NCI-H1417 treated with DMSO at 0.1 percent for 48 hours (cell line): ENCODE results near the gene FKBP8.
"Not testable (repeated sequence)": the region's sequence is repeated elsewhere in the genome, so short reads cannot be mapped to it uniquely, and the experiment has no call there.

ENCODE experiments used
- DNase-seq: peaks from one replicate; lab custom pipeline; 2025; lab: John Stamatoyannopoulos, UW

The FKBP8 gene

DNA sequence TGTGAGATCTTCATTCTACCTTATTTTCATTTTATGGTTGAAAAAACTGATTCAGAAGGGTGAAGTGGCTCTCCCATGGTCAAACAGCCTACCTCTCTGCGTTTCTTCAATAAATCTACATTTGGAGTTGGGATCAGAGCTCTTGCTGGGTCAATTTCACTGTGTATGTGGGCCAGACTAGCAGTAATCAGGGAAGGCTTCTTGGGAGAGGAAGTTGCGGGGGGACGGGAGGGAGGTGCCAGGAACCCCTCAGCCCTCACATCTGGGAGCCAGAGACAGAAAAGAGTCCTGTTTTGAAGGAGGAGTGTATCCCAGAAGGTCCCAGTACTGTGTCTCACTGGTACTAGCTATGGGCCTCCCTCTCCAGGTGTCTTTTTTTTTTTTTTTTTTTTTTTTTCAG, 15.2 kb upstream of the FKBP8 start:
- no peak for DNase-seq

DNA sequence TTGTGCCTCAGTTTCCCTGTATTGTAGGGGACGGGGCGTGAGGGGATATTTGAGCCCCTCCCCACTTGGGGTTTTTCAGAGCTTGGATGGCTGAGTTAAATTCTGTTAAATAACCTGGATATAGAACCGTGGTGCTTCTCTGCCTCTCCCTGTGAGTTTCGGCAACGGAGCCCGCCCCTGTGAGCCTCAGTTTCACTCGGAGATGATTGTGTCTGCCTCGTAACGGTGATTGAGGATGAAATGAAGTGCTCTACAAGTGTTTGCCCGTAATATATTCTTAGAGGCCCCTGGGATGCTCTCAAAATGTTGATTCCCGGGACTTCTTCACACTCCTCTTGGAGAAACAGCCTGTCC, 14.8 kb upstream of the FKBP8 start:
- no peak for DNase-seq

DNA sequence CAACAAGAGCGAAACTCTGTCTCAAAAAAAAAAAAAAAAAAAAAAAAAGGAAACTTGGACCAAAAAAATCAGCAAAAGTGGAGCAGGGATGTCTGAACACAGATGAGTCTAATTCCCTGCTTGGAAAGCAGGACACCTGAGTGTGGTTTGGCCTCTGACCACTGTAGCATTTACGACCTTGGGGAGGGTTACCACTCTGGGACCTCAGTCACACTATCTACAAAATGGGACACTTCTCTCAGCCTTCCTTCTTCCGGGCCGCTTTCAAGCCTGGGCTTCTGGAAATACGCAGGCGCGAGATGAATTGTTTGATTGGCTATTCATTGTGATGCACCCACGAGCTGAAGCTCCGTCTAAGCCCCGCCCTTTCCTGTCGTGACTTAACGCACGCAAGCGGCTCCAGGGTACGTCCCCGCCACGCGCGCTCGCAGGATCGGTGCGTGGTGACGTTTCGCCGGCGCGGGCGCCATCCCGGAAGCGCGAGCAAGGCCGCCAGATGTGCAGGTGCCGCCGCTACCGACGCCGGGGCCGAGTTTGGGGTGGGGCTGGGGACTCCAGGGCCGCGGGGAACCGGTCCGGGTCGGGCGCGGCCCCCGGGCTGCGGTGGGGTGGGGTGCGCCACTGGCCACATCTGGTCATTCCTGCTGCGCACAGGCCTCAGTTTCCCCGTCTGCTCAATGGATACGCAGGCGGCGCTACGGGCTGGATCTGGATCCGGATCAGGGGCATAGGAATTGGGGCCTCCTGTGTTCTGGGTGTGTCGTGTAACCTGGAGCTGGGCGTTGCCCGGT, 14.2 kb upstream of the FKBP8 start, which contains the start of gene KXD1:
KXD1 (plus strand) TSS at position 460 of the 791 bp plus-strand sequence. CDS start 4,187 bp downstream, outside the sequence.
- DNase-seq: peak; percentile 89

DNA sequence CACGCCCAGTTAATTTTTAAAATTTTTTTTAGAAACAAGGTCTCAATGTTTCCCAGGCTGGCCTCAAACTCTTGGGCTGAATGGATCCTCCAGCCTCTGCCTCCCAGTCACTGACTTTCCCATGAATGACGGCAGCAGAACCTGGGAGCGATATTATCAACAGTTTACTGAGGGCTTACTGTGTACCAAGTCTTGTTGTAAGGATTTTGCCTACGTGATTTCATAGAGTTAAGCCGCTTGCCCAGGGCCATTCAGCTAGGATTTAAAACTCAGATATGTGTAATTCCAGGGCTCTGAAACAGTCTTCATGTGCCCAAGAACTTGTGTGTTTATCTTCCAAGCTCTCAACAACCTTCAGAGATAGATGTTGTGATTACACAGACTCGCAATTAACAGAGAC, 8.3 kb upstream of the FKBP8 start:
- no peak for DNase-seq

DNA sequence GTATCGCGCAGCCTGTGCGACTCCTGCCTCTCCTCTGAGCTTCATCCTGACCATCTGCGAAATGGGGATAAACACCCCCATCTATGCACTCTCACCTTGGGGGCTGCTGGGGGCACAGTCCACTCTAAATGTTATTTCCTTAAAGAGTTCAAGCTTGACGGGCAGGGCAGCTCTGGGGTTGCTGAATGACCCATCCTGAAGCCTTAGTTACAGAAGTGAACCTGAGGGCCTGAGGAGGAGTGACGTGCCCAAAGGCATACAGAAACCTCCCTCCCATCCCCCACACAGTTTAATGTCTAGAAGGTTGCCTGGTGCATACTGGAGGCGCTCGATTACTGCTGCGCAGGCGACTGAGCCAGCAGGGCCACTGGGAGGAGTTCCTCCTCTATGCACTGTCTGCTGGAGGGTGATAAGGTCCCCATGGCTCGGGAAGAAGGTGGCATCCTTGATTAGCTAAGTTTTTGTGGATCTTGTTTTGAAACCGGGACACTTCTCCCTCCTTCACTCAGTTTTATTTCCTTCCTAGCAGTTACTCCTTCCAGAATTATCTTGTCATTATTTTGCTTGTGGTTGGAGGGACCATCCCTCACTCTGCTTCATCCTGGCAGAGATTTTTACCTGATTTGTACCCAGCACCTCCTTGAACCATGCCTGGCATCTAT, 572 bp upstream of the FKBP8 start:
- no peak for DNase-seq

DNA sequence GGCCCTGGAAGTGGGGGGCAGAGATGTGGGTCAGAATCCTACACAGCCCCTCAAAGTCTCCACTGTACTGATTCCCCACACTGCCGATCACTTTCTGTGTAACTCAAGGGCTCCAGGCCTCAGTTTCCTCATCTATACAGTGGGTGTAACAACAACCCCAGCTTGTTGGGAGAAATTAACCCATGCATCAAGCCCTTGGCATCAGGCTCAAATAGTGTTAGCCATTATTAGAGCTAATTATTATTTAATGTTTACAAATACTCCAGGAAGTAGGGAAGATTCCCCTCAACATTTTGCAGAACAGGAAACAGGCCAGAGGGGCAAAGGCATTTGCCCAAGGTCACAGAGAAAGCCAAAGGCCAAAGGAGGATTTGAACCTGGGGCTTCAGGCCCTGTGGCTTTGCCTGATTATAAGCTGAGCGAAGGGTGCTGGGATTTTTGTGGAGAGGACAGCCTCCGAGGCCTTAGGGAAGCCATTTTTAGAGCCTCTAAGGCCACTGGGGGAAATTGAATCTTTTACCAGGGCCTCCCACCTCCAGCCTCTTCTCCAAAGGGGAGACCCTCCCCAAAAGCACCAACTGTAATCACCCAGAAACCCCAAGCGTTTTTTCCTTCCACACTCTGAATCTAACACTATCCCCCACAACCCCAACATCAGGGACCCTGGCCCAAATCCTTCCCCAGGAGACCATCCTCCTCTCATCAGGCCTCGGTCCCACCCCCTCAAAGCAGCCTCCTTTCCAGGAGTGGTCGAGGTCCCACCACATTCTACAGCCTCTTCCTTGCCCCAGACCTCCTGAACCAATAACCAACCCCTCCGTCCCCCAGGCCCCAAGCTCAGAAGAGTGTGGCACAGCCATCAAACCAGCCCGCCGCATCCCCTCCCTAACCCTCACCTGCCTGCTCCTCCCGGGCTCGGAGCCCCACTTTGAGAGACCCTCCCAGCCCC, 1.1 kb downstream of the FKBP8 start:
- no peak for DNase-seq

DNA sequence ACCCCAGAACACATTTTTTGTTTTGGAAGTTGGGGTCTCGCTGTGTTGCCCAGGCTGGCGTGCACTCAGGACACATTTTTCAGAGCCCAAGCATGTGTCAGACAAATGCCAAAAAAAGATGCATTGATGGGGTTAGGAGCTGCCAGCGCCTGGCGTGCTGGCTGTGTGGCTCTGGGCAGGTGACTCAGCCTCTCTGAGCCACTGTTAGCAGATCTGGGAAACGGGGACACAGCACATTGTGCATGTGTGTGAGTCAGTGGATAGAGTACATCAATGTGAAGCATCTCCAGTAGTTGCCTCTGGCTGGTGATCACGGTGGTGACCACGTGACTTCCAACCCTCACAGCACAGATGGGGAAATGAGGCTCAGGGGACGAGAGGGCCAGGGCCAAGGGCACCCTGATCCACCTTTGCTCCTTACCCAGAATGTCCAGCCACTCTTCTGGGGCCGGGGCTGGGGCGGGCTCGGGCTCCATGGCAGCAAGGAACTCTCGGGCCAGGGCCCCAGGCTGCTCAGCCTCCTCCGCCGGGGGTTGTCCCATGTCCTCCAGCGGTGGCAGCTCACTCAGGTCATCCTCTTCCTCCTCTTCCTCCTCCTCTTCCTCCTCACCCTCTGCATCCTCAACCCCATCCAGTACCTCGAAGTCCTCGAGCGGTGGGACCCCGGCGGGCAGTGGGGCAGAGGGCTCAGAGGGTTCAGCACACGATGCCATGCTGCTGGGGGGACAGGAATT, 1.9 kb downstream of the FKBP8 start:
- DNase-seq: no peak

DNA sequence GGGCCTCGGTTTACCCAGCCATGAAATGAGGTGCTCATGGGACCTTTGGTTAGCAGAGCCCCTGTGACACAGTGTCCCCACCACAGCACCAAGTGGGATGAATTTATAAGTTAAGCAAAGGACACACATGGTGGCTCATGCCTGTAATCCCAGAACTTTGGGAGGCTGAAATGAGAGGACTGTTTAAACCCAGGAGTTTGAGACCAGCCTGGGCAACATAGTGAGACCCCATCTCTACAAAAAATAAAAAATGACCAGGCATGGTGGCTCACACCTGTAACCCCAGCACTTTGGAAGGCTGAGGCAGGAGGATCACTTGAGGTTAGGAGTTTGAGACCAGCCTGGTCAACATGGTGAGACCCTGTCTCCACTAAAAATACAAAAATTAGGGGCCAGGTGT, 3.2 kb downstream of the FKBP8 start:
- DNase-seq: not testable (repeated sequence)

DNA sequence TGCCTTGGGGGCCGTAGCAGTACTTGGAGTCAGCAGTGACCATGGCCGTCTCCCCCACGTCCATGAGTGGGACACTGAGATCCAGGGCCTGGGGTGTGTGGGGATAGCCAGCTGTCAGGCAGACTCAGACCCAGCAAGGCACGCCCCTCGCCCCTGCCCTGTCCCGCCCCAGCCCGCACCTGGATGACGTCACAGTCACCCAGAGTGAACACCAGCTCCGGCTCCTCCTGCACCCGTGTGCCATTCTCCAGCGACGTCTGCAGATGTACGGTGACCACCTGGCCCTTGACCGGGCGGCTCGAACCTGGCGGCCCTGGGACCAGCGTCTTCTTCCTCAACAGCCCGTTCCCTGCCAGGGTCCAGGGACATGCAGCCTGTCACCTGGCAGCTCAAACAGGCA, 4.0 kb downstream of the FKBP8 start:
- no peak for DNase-seq

DNA sequence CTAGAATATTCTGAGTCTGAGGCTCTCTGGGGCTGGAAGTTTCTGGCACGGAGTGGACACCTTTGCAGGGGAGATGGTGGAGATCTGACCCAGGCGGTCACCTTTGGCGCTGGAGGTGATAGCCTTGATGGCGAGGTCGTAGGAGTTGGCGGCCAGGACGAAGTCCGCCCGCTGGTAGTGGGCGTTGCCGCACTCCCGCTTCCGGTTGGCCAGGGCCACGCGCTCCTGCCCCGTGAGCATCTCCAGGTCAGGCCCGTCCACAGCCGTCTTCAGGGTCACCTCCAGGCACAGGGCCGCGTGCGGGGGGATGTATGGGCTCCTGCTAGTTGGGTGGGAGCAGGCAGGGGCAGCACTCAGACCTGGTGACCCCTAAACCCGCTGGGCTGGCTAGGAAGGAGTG, 5.3 kb downstream of the FKBP8 start:
- DNase-seq: no peak

DNA sequence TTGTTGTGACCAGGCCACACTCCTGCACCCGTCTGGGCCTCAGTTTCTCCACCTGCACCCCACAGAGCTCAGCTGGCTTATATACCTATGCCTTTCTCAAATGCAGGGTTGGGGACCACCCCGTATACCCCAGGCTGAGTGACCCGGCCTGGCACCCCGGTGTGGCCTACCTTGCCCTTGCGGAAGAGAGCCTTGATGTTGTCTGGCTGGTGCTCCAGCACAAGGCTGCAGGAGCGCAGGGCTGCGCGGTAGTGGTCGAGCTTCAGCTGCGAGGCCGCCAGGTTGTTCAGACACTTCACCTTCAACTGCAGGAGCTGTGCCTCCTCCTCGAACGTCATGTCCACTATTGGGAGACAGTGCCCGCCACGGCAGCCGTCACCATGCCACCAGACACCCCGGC, 5.9 kb downstream of the FKBP8 start:
- no peak for DNase-seq

DNA sequence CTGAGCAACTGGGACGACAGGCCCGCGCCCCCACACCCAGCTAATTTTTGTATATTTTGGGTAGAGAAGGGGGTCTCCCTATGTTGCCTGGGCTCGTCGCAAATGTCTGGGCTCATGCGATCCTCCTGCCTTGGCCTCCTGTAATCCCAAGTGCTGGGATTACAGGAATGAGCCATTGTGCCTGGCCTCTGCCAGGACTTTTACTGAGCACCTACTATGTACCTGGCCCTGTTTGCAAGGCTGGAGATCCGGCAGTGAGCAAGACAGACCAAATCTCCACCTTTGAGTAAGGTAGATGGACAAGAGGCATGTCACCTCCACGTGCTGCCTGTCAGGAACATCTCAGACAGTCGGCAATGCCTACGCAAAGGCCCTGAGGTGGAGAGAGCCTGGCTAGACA, 6.9 kb downstream of the FKBP8 start:
- DNase-seq: no peak

DNA sequence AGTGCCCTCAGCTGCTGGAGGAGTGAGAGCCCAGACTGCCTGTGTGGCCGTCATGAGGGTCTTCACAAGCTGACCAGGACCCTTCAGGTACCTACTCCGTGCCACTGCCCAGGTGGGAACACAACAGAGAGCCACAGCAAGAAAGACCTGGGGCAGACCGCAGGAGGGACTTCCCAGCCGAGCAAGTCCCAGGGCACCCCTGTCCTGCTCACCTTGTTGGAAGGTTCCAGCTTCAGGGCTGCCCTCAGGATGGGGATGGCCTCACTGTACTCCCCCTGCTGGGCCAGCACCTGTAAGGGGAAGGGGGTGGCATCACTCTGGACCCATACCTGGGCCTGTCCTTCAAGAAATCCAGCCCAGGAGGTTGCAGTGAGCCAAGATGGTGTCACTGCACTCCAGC, 10.3 kb downstream of the FKBP8 start:
- no peak for DNase-seq

DNA sequence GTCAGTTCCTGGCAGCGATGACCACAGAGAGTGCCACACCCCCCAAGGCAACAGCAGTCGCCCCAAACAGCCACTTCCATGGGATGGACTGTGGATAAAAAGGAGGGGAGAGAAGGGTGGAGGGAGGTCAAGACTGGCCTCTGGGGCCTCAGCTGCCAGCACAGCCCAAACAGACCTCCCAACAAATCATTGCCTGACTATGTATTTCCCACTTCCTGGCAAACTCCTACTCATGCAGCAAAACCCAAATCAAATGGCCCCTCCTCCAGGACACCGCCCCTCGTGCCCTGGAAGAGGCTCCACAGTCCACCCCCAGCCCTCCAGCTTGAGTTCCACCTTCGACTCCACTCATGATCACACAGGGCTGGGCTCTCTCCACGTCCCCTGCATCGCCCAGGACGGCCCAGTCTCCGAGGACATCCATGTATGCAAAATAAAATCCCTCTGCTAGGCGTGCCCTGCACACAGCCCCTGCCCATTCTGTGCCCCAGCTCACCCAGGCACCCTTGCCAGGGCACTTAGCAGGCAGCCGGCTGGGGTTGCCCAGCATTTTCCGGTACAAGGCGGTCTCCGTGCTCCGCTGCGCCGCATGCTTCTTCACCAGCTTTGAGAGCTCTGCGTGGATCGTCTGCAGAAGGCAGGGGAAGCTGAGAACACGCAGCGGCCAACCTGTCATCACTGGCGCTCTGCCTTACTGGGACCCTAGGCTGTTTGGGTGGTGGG, 11.0 kb downstream of the FKBP8 start:
- no peak for DNase-seq

DNA sequence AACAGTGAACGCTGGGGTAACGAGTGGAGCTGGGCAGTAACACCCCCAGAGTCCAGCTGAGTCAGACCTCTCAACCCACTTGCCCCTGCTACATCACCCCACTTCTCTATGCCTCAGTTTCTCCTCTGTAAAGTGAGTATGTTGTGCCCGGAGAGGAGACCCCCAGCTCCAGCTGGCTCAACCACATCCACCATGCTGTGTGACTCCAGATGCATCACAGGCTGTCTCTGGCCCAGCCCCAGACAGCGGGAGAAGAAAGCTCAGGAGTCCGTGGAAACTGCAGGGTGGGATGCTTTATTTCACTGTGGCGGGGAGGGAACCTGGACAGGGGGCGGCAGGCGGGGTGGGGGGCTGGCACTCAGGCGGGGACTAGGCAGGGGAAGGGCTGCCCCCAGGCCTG, 11.9 kb downstream of the FKBP8 start:
- no peak for DNase-seq

DNA sequence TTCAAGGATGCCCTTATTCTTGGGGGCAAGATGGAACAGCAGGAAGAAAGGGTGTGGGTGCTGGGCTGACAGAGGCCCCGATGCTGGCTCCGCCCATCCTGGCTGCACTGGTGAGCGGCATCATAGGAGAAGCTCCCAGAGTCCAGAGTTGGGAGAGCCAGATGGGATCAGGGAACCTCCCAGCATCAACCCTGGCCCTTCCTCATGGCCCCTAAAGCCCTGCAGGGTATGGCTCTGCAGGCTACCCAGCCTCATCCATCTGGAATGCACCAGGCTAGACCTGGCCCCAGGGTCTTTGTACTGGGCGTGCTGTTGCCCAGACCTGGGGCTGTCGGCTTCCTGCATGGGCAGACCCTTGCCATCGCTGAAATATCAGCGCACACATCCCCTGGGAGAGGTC, 13.6 kb downstream of the FKBP8 start:
- DNase-seq: no peak

DNA sequence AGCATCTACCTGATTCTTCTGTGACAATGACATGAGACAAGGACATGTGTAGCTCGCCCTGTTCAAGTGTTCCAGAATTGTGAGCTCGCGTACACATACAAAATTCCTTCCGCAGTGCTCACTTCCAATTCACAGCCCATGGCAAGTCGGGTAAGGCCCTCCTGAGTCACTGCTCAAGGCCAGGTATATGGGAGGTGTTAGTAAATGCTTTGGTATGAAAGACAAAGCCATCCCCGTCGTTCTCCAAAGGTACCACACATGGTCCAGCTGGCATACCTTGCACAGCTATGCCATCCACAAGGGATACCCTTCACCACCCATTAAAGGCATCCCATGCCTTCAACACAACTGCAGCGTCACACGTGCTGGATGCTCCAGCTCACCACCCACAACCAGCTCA, 17.1 kb downstream of the FKBP8 start:
- no peak for DNase-seq

DNA sequence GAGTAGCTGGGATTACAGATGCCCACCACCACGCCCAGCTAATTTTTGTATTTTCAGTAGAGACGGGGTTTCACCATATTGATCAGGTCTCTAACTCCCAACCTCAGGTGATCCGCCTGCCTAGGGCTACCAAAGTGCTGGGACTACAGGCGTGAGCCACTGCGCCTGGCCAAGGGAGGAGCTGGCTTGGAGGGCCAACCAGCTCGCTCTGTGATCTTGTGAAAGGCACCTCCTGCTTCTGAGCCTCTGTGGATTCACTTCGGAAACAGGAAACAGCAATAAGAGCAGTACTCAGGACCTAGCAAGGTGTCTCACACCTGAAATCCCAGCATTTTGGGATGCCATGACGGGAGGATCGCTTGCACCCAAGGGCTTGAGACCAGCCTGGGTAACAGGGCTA, 19.5 kb downstream of the FKBP8 start:
- DNase-seq: no peak

DNA sequence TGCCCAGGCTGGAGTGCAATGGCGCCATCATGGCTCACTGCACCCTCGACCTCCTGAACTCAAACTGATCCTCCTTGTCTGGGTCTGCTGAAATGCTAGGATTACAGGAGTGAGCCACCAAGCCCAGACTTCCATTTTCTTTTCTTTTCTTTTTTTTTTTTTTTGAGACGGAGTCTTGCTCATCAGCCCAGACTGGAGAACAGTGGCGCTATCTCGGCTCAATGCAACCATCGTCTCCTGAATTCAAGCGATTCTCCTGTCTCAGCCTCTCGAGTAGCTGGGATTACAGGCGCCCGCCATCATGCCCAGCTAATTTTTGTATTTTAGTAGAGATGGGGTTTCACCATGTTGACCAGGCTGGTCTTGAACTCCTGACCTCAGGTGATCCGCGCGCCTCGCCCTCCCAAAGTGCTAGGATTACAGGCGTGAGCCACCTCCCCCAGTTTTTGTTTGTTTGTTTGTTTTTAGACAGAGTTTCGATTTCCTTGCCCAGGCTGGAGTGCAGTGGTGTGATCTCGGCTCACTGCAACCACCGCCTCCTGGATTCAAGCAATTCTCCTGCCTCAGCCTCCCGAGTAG, 20.4 kb downstream of the FKBP8 start:
- not testable (repeated sequence) for DNase-seq

DNA sequence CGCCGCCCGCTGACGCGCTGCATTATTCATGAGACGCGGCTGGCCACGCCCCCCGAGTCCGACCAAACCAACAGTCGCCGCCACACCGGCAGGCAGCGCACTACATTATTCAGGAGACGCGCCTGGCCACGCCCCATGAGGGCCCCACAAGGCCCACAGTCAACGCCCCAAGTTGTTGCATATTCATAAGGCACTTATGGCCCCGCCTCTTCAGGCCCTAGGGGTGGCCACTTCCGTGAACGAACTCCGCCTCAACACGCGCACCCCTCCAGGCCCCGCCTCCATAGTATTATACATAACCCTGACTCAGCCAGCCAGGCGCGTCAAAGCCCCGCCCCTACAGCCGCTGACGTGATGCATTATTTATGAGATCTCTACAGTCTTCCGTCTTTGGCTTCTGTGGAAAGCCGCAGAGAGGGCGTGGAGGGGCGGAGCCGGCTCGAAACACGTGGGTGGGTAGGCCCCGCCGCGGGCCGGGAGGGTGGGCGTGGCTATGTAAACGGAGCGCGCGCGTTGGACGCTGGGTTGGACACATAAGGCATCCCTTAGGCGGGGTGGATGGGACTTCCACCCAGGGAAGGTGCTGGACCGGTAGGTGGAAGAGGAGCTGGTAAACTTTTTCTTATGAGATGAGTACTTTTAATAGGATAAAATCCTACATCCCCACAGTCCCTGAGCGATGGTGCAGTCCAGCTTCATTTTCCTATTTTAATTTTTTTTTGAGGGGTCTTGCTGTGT, 21.1 kb downstream of the FKBP8 start:
- peak; percentile 97 for DNase-seq
